HG03442 (cell line): ENCODE data around the gene P2RY2.
"Not testable (repeated sequence)": the region's sequence is repeated elsewhere in the genome, so short reads cannot be mapped to it uniquely, and the experiment has no call there.

ENCODE experiments used
- ATAC-seq: cut with Tn5 transposase; IDR thresholded peaks from one replicate; pipeline ENCODE4 v1.9.1; 2021; ENCODE audit warnings: mild to moderate bottlenecking, moderate library complexity; ENCODE audit not compliant: unreplicated experiment

The P2RY2 gene

DNA sequence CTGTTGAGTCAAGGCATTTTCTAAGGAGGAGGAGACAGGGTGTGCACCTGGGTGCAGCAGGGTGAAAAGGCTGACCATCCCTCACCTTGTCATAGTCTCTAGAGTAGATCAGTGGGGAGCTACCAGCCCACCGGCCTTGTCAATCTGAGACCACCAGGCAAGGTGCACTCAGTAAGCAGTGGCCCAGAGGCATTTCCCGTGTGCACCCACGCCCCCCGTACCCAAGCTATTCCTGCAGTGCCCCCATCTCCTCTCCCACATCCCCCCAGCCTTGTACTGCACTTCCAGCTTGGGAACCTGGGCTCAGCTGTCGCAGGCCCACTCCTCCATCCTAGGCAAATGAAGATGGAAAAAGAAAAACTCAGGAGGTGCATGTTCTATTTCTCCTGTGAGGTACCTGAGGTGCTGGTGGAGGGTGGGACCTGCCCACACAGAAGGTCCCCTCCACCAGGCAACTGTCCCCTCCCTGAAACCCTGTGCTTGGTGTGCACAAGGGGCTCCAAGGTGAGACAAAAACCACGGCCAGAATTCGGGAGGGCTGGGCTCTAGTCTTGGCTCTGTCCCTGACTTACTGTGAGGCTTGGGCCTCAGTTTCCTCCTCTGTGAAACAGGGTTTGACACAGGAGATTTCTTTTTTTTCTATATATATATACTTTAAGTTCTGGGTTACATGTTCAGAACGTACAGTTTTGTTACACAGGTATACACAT, 8.4 kb downstream of the P2RY2 start:
- ATAC-seq: no peak

DNA sequence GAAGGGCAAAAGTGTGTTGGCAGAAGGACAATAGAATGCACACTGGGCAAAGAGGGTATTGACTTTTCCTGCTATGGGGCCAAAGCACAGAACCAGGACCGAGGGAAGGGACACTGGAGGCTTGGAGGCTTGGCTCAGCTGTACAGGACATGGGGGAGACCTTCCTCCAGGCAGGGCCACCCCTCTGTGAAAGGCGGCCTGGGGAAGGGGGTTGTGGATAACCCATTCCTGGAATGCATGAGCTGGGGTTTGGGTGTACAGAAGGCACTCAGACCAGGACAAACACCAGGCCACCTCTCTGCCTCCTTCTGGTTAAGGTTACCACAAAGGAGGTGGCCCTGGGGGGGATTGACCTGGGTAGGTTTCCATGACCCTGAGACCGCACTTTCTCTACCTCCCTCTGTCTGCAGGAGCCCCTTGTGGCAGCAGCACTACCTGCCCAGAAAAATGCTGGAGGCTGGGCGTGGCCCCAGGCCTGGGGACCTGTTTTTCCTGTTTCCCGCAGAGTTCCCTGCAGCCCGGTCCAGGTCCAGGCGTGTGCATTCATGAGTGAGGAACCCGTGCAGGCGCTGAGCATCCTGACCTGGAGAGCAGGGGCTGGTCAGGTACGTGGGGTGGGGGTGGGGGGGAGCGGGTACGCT, 9.6 kb downstream of the P2RY2 start:
- no peak for ATAC-seq

DNA sequence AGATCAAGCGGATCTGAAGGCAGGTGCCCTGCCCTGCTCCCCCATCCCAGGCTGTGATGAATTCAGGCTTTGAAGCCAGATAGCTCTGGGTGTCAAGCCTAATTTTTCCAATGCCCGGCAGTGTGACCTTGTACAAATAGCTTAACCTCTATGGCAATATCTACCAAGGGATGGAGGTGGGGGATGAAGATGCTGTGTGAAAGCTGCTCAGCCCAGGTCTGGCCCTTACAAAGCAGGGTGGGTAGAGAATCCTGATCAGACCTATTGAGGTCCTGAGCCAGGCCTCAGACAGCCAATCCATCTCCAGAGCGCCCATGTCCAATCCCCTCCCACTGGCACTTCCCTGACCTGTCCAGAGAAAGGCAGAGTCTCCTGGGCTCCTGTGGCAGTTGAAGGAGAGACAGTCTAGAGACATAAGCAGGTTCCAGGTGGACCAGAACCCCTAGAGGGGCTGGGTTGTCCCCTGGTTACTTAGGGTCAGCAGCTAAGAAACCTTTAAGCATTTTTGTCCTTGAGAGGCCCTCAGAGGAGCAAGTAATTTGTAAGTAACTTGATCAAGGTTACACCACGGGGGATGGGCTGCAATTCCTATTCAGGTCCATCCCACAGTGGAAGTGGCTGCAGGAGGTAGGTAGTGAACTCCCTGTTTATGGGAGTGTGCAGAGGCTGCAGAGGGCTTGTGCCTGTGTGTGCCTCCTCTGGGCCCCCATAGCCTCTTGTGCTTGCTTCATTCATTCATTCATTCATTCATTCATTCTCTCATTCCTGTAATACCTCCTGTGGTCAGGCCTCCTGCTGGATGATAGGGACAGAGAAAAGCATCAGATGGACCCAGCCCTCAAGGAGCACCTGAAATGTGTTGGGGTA, 10.4 kb downstream of the P2RY2 start:
- no peak for ATAC-seq

- ATAC-seq: no peak
Observed at GRCh38 chr11:73229321-73229895, 11.3 kb downstream of the P2RY2 start.

- ATAC-seq: no peak
Observed at GRCh38 chr11:73229896-73230875, 12.1 kb downstream of the P2RY2 start.

DNA sequence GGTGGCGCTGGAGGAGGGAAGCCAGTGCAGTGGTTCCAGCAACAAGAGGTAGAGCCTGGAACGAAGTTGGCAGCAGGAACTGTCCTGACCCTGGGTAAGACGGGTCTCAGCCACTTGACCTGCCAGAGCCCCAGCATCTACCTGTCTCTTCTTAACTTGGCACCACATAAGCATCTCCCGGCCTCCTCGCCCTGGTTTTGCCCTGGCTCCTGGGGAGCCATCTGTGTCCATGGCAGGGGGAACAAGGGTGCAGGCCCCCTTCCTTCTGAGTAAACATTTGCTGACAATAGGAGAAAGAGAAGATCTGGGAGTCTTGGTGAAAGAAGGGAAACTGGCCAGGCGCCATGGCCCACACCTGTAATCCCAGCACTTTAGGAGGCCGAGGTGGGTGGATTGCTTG, 12.8 kb downstream of the P2RY2 start:
- no peak for ATAC-seq

DNA sequence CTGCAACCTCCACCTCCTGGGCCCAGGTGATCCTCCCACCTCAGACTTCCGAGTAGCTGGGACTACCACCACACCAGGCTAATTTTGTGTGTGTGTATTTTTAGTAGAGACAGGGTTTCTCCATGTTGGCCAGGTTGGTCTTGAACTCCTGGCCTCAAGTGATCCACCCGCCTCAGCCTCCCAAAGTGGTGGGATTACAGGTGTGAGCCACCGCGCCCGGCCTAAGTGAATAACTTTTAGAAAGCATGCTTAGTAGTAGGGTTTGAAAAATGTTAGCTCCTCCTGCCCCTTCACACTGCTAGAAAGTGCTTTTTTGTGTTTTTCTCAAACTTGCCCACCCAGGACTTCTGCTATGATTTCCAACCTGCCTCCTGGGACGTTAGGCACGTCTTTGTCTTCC, 14.4 kb downstream of the P2RY2 start:
- not testable (repeated sequence) for ATAC-seq

DNA sequence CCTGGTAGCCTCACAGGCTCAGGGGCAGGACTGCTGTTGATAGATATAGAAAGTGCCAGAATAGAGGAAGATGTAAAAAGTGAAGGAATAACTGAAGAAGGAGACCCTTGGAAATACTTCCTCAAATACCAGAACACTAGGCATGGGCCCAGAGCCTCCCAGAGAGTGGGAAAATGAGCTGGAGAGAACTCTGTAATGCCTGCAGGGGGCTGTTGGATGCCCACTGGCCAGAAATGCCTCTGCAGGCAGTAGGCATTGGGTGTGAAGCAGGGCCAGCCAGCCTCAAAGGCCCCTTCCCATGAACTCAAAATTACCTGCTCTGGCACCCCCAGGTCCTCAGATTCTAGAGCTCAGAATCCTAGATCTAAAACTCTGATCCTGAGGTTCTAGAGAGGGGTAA, 15.1 kb downstream of the P2RY2 start:
- no peak for ATAC-seq

GRCh38 chr11:73233692-73234470, 15.8 kb downstream of the P2RY2 start:
- no peak for ATAC-seq

DNA sequence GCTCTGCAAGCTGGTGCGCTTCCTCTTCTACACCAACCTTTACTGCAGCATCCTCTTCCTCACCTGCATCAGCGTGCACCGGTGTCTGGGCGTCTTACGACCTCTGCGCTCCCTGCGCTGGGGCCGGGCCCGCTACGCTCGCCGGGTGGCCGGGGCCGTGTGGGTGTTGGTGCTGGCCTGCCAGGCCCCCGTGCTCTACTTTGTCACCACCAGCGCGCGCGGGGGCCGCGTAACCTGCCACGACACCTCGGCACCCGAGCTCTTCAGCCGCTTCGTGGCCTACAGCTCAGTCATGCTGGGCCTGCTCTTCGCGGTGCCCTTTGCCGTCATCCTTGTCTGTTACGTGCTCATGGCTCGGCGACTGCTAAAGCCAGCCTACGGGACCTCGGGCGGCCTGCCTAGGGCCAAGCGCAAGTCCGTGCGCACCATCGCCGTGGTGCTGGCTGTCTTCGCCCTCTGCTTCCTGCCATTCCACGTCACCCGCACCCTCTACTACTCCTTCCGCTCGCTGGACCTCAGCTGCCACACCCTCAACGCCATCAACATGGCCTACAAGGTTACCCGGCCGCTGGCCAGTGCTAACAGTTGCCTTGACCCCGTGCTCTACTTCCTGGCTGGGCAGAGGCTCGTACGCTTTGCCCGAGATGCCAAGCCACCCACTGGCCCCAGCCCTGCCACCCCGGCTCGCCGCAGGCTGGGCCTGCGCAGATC, 16.5 kb downstream of the P2RY2 start:
- no peak for ATAC-seq

DNA sequence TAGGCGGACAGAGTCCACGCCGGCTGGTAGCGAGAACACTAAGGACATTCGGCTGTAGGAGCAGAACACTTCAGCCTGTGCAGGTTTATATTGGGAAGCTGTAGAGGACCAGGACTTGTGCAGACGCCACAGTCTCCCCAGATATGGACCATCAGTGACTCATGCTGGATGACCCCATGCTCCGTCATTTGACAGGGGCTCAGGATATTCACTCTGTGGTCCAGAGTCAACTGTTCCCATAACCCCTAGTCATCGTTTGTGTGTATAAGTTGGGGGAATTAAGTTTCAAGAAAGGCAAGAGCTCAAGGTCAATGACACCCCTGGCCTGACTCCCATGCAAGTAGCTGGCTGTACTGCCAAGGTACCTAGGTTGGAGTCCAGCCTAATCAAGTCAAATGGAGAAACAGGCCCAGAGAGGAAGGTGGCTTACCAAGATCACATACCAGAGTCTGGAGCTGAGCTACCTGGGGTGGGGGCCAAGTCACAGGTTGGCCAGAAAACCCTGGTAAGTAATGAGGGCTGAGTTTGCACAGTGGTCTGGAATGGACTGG, 17.2 kb downstream of the P2RY2 start:
- ATAC-seq: no peak

DNA sequence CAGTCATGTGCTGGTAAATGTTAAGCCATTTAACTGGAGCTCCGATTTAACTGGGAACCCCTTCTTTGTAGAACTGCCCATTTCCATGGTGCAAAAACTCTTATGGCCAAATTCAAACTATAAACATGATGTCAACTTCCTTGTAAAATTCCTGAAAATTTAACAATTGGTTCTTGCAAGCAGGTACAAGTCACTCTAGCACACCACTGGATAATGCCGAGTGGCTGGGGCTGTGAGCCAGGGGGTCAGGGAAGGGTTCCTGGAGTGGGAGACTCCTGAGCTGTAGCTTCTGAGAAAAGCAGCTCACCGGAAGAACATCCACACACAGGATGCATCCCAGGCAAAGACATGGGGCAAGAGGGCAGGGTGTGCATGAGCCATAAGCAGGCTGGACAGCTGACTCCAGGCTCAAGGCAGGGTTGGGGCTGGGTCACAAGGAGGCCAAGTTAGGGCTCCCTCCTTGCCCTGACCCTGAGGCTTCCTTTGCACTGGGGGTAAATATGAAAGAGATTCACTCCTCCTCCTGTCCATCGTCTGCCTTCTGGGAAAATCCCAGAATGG, 18.2 kb downstream of the P2RY2 start:
- no peak for ATAC-seq

- ATAC-seq: no peak
Observed at GRCh38 chr11:73236854-73237253, 18.8 kb downstream of the P2RY2 start.

GRCh38 chr11:73237471-73238290, 19.6 kb downstream of the P2RY2 start:
- no peak for ATAC-seq

DNA sequence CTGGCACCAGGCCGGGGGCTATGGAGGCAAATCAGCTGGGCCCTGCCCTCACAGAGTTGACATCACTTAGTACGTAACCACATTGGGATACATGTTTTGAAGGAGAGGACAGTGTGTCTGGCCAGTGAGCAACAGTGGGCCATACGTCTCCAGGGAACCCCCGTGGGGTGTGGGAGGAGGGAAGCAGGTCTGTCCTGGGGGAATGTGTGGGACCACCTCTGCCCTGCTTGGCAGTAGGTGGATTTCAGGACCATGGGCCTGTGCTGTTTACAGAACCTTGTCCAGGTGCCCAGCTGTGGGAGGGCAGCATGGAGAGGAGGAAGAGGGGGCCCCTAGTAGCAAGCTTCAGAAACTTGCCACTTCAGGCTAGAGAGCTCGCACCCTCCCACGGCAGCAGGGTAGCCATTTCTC, 21.0 kb downstream of the P2RY2 start:
- no peak for ATAC-seq

GRCh38 chr11:73239571-73240189, 21.6 kb downstream of the P2RY2 start:
- no peak for ATAC-seq

- ATAC-seq: no peak
Observed at GRCh38 chr11:73240190-73240781, 22.2 kb downstream of the P2RY2 start.
